ENCODE measurements around the gene RNPC3.

DNA sequence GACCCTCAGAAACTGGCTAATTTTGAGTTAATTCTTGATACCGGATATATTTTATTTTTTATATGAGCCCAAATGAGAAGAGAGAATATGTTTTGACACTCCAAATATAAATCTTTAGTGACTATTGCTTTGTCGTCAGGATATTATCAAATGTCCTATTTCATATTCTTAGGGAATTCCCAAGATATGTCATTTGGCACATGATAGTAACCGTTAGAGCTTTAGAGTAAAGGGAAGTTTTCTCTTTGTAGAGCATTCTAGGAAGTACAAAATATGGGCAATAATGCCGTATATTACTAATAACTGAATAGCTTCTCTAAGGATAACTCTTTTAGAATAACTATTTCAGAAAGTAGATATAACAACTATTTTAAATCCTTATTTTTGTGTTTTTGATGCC lies 37.6 kb downstream of the RNPC3 start:
- no peak for TF ChIP-seq RAD21 (IDR thresholded peaks at IDR 0.05; ENCODE audit: low read depth)
- no peak for TF ChIP-seq EP300 (IDR thresholded peaks at IDR 0.05; ENCODE audit: borderline replicate concordance)
- no peak for TF ChIP-seq ZBTB7A (IDR thresholded peaks at IDR 0.05; ENCODE audit: low read depth)
- TF ChIP-seq, protein P1, sequence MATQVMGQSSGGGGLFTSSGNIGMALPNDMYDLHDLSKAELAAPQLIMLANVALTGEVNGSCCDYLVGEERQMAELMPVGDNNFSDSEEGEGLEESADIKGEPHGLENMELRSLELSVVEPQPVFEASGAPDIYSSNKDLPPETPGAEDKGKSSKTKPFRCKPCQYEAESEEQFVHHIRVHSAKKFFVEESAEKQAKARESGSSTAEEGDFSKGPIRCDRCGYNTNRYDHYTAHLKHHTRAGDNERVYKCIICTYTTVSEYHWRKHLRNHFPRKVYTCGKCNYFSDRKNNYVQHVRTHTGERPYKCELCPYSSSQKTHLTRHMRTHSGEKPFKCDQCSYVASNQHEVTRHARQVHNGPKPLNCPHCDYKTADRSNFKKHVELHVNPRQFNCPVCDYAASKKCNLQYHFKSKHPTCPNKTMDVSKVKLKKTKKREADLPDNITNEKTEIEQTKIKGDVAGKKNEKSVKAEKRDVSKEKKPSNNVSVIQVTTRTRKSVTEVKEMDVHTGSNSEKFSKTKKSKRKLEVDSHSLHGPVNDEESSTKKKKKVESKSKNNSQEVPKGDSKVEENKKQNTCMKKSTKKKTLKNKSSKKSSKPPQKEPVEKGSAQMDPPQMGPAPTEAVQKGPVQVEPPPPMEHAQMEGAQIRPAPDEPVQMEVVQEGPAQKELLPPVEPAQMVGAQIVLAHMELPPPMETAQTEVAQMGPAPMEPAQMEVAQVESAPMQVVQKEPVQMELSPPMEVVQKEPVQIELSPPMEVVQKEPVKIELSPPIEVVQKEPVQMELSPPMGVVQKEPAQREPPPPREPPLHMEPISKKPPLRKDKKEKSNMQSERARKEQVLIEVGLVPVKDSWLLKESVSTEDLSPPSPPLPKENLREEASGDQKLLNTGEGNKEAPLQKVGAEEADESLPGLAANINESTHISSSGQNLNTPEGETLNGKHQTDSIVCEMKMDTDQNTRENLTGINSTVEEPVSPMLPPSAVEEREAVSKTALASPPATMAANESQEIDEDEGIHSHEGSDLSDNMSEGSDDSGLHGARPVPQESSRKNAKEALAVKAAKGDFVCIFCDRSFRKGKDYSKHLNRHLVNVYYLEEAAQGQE (IDR thresholded peaks at IDR 0.05; ENCODE audit: low read depth), result no peak
- no peak for TF ChIP-seq TAF1 (IDR thresholded peaks at IDR 0.05; ENCODE audit: low read depth)
